Measurements from ENCODE around the gene DCC. TPM values are rescaled to one million over a fixed set of nuclear protein-coding genes. Genes with fewer than 3 reads are reported as not detected.

DCC gene
- total and polyA plus RNA-seq, 2 of the 8 experiments (the other 6 are each of a cell fraction or from before 2014, with no cell fraction given), result 0.14 to 1.4 TPM

- H3K23me2 ChIP-seq (ENCODE audit: low read depth, low read length), result no peaks in the 10 kb centered on the region
- H3K79me2 ChIP-seq (ENCODE audit: control insufficient read depth in 1 of 2, insufficient read depth in 2 of 2, low read length in 2 of 2), result no peaks in the 10 kb centered on the region
- no peaks in the 10 kb centered on the region for H3K9me3 ChIP-seq (ENCODE audit: insufficient read depth in 2 of 2, low read depth in 1 of 2, low read length in 1 of 2)
- CTCF ChIA-PET (ENCODE audit: partially characterized antibody), result interaction anchor here (1.1 kb wide), 1 partner anchor 430 kb away, joined by 3 read pairs; no protein-coding TSS in a partner anchor
- no peak overlapping the region for H3K27ac ChIP-seq (ENCODE audit: low read depth, low read length)
- no peak overlapping the region for H3K4me2 ChIP-seq (ENCODE audit: insufficient read depth in 1 of 2, low read depth in 2 of 2, low read length in 2 of 2)
- H3K4me1 ChIP-seq (replicated peaks in 1 of 4; ENCODE audit: control insufficient read depth in 3 of 4, insufficient read depth in 4 of 4, low read length in 3 of 4), result no peaks in the 10 kb centered on the region
- DNase-seq (ENCODE audit: low read depth in 1 of 2, low spot score in 2 of 2) (no peak), FAIRE-seq (no peak)
- no peak overlapping the region for H3K56ac ChIP-seq (replicated peaks; ENCODE audit: insufficient read length, low read depth, low read length)
- POLR2A ChIA-PET (ENCODE audit: partially characterized antibody), result no interaction called here
- H2BK120ac ChIP-seq (replicated peaks; ENCODE audit: low read depth, low read length), result no peak overlapping the region
- H2AK5ac ChIP-seq (ENCODE audit: low read depth, low read length), result no peak overlapping the region
- no peak overlapping the region for H3K4ac ChIP-seq (replicated peaks; ENCODE audit: insufficient read length, low read depth, low read length)
- no peak overlapping the region for H4K5ac ChIP-seq (ENCODE audit: insufficient read length, low read depth, low read length)
- H4K20me1 ChIP-seq (replicated peaks in 1 of 2; ENCODE audit: control insufficient read depth in 1 of 2, insufficient read depth in 2 of 2, low read length in 2 of 2), result no peaks in the 10 kb centered on the region
- H3K27me3 ChIP-seq (replicated peaks in 1 of 4; ENCODE audit: control insufficient read depth in 3 of 4, extremely low read depth in 1 of 4, insufficient read depth in 3 of 4, low read length in 3 of 4), result no peaks in the 10 kb centered on the region
- H2BK15ac ChIP-seq (ENCODE audit: low read length), result no peak overlapping the region
- H3K18ac ChIP-seq (ENCODE audit: extremely low read depth, low read length), result no peak overlapping the region
- no peak overlapping the region for H2BK5ac ChIP-seq (ENCODE audit: low read depth, low read length)
- no peak overlapping the region for H2BK20ac ChIP-seq (ENCODE audit: low read length)
- H4K91ac ChIP-seq (replicated peaks; ENCODE audit: insufficient read length, low read length), result no peak overlapping the region
- H3K36me3 ChIP-seq (ENCODE audit: control insufficient read depth in 2 of 4, insufficient read depth in 4 of 4, low read length in 3 of 4), result no peaks in the 10 kb centered on the region
- H2AFZ ChIP-seq (ENCODE audit: low read length), result no peak overlapping the region
- H3K9ac ChIP-seq (replicated peaks in 1 of 4; ENCODE audit: extremely low read depth in 1 of 4, low read depth in 3 of 4, low read length in 3 of 4), result no peak overlapping the region
- H4K8ac ChIP-seq (ENCODE audit: extremely low read depth, insufficient read depth, low read length), result no peak overlapping the region
- H3K79me1 ChIP-seq (ENCODE audit: low read depth, low read length), result no peaks in the 10 kb centered on the region
- H3K4me3 ChIP-seq (ENCODE audit: extremely low read depth in 1 of 4, insufficient read depth in 2 of 4, low read depth in 3 of 4, low read length in 4 of 4), result no peak overlapping the region
- H3K23ac ChIP-seq (ENCODE audit: insufficient read length), result no peak overlapping the region
- no peak overlapping the region for H2BK12ac ChIP-seq (ENCODE audit: low read depth, low read length)
- no peak overlapping the region for H3K14ac ChIP-seq (ENCODE audit: insufficient read length)
- TF ChIP-seq RXRA (IDR thresholded peaks at IDR 0.05; ENCODE audit: insufficient read depth, low read depth, low read length), result no peak
- TF ChIP-seq RBBP5 (IDR thresholded peaks at IDR 0.05; ENCODE audit: borderline replicate concordance, low read depth, low read length), result no peak
Measured at GRCh38 chr18:52950155-52950554, 610.2 kb downstream of the DCC start.

Measured in H1 (cell line).